ENCODE results near the gene TBXT. TPM values are rescaled to one million over a fixed set of nuclear protein-coding genes. Genes with fewer than 3 reads are reported as not detected.

Gene TBXT
- total and polyA plus RNA-seq, 9 of the 15 experiments (the other 6 are each of a cell fraction or from before 2014, with no cell fraction given): not detected

DNA sequence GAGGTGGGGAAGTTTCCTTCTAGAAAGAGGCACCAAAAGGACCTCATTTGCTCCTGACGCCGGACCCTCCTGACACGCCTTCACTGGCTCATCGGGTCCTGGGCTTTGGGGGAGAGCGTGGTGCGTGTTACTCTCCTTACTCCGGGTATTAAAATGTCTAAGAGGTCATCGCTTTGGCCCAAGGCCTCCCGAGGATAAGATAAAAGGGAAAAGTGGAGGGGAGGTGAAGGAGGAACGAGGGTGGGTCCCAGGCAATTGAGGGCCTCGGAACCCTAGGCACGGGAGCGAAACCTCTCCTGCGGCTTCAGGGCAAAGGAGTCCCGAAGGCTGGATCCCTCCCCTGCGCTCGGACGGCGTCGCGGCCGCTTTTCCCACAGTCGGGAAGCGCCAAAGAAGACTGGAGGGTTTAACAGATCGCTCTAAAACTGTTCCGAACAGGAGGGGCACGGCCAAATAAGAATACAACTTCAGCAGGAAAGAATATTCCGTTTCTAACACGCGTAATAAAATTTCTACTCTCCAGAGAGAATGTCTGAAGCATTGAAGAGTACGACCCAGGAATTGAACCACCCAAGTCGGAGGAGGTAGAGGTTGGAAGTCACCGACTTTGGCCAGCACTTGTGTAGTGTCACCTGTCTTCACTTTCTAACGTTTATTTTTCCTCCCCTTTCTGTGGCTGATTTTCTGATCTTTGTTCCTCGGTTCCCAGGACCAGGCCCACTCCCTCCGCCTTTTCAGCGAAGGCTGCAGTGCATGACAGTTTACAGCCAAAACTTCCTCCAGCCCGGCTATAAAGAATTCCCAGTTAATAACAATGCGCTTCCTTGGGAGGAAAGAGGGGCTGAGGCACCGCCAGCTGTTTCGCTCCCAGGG is 2.1 kb upstream of the TBXT start:
- Histone ChIP-seq H3K4me3 (no peak overlapping the region), H3K79me2 (ENCODE audit: control insufficient read depth, insufficient read depth, low read length) (no peaks in the 10 kb centered on the region), H3K9me3 (replicated peaks; ENCODE audit: control insufficient read depth, insufficient read depth, low read depth, low read length) (no peaks in the 10 kb centered on the region), H3K27me3 (ENCODE audit: control insufficient read depth in 2 of 2, insufficient read depth in 2 of 2, low read length in 2 of 2) (peaks cover 27 to 66% of the 10 kb centered on the region in 2 experiments), H3K4me2 (ENCODE audit: insufficient read depth, low read length) (no peak overlapping the region), H2AFZ (ENCODE audit: low read depth, low read length) (no peak overlapping the region), H3K36me3 (ENCODE audit: control insufficient read depth, insufficient read depth, low read length) (no peaks in the 10 kb centered on the region), H3K27ac (ENCODE audit: extremely low read depth, low read depth, low read length) (no peak overlapping the region), H3K4me1 (replicated peaks in 1 of 2; ENCODE audit: control insufficient read depth in 2 of 2, insufficient read depth in 2 of 2, low read length in 2 of 2) (peaks cover 0 to 17% of the 10 kb centered on the region in 2 experiments; a peak in 1 of 5 replicates), H3K9ac (ENCODE audit: insufficient read depth in 1 of 2, low read depth in 2 of 2, low read length in 2 of 2) (no peak overlapping the region), H4K20me1 (replicated peaks; ENCODE audit: control insufficient read depth, insufficient read depth, low read length) (no peaks in the 10 kb centered on the region), H3K9me1 (ENCODE audit: control insufficient read depth, insufficient read depth, low read length) (no peaks in the 10 kb centered on the region)
- in situ Hi-C loops (cut with MboI): no loop called here
- no peak for DNase-seq (ENCODE audit: extremely low read depth in 1 of 4, low spot score in 3 of 4)
- no peak for FAIRE-seq
- BruUV-seq (replicated peaks): no TSS peak
- ChIA-PET POLR2A (no interaction called here), CTCF (ENCODE audit: low intra/inter-chr PET ratio) (no interaction called here)
- intact Hi-C loops (cut with micrococcal nuclease): no loop called here
- 9% methylated on average over 41 of the region's 41 CpGs for WGBS (ENCODE audit: insufficient coverage, low coverage, missing lambda C conversion rate)
- no peak for ATAC-seq
- TF ChIP-seq, protein P1, sequence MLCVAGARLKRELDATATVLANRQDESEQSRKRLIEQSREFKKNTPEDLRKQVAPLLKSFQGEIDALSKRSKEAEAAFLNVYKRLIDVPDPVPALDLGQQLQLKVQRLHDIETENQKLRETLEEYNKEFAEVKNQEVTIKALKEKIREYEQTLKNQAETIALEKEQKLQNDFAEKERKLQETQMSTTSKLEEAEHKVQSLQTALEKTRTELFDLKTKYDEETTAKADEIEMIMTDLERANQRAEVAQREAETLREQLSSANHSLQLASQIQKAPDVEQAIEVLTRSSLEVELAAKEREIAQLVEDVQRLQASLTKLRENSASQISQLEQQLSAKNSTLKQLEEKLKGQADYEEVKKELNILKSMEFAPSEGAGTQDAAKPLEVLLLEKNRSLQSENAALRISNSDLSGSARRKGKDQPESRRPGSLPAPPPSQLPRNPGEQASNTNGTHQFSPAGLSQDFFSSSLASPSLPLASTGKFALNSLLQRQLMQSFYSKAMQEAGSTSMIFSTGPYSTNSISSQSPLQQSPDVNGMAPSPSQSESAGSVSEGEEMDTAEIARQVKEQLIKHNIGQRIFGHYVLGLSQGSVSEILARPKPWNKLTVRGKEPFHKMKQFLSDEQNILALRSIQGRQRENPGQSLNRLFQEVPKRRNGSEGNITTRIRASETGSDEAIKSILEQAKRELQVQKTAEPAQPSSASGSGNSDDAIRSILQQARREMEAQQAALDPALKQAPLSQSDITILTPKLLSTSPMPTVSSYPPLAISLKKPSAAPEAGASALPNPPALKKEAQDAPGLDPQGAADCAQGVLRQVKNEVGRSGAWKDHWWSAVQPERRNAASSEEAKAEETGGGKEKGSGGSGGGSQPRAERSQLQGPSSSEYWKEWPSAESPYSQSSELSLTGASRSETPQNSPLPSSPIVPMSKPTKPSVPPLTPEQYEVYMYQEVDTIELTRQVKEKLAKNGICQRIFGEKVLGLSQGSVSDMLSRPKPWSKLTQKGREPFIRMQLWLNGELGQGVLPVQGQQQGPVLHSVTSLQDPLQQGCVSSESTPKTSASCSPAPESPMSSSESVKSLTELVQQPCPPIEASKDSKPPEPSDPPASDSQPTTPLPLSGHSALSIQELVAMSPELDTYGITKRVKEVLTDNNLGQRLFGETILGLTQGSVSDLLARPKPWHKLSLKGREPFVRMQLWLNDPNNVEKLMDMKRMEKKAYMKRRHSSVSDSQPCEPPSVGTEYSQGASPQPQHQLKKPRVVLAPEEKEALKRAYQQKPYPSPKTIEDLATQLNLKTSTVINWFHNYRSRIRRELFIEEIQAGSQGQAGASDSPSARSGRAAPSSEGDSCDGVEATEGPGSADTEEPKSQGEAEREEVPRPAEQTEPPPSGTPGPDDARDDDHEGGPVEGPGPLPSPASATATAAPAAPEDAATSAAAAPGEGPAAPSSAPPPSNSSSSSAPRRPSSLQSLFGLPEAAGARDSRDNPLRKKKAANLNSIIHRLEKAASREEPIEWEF (CRISPR knock-in tag; IDR thresholded peaks at IDR 0.05): no peak
- TF ChIP-seq KDM2B (CRISPR knock-in tag; IDR thresholded peaks at IDR 0.05) (no peak), PCBP1 (IDR thresholded peaks at IDR 0.05; ENCODE audit: low read depth, low read length, poor library complexity, severe bottlenecking) (no peak), ZNF764 (CRISPR knock-in tag; IDR thresholded peaks at IDR 0.05; ENCODE audit: low read depth) (no peak), PHB (CRISPR knock-in tag; IDR thresholded peaks at IDR 0.05) (no peak), PTRF (tag; IDR thresholded peaks at IDR 0.05) (no peak), ZNF583 (CRISPR knock-in tag; IDR thresholded peaks at IDR 0.05) (no peak)
- TF ChIP-seq, protein P2, sequence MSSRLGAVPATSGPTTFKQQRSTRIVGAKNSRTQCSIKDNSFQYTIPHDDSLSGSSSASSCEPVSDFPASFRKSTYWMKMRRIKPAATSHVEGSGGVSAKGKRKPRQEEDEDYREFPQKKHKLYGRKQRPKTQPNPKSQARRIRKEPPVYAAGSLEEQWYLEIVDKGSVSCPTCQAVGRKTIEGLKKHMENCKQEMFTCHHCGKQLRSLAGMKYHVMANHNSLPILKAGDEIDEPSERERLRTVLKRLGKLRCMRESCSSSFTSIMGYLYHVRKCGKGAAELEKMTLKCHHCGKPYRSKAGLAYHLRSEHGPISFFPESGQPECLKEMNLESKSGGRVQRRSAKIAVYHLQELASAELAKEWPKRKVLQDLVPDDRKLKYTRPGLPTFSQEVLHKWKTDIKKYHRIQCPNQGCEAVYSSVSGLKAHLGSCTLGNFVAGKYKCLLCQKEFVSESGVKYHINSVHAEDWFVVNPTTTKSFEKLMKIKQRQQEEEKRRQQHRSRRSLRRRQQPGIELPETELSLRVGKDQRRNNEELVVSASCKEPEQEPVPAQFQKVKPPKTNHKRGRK (tag; IDR thresholded peaks at IDR 0.05): no peak

All from K562 (cell line).